Suppressor macrophage (primary cell): Measurements from ENCODE around the gene CD300C.
A peak's percentile ranks its signal among the peaks of the same experiment; 100 is the strongest.
"Not testable (repeated sequence)": the region's sequence is repeated elsewhere in the genome, so short reads cannot be mapped to it uniquely, and the experiment has no call there.

ENCODE experiments used
- DNase-seq, 4 experiments: peaks; one replicate each; pipeline ENCODE4 v3.0.0-alpha.2; 2020 to 2022

Gene CD300C

DNA sequence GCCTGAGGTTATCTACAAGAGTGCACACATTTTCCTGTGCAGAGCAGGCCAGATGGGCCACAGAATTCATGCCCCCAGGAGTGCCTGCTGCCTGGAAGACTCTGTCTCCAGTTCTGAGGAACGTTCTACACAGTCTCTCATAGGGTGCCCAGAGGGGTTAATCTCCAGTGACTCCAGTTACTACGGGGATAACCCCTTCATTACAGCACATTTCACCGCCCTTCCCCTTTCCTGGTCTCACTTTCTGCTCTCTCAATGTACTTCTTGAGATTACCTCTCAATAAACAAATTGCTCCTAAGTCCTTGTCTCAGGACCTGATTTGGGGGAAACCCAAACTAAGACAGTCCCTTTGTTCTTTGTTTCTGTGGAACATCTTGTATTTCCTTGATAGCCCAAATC is 15.7 kb upstream of the CD300C start:
- DNase-seq = no peak

- peak in 1 of 4 experiments; percentile 2 for DNase-seq
Measured at GRCh38 chr17:74558882-74559519, 13.1 kb upstream of the CD300C start.

- not testable (repeated sequence) for DNase-seq
Measured at GRCh38 chr17:74558402-74558801, 12.5 kb upstream of the CD300C start.

DNA sequence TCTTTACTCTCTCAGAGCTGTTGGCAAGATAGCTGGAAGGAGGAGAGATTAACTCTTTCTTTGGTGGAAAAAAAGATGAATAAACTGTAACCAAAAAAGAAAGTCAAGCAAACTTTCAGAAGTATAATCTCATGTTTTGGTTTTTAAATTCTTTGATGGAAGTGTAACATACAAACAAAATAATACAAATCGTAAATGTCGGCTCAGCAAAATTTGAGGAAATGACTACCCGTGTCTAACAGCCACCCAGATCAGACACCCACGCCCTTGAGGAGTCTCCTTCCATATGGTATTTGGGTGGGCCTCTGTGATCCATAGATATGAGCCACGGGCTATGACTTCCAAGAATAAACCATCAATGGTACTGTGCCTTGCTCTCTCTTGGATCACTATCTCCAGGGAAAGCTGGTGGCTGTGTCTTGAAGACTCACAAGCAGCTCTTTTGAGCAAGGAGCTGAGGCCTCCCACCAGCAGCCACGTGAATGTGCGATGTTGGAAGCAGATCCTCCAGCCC is 9.6 kb upstream of the CD300C start:
- peak in 1 of 4 experiments; percentile 26 for DNase-seq

- DNase-seq = peak in 3 of 4 experiments; percentile 25 to 50 (median 44)
Measured at GRCh38 chr17:74554909-74555308, 9.0 kb upstream of the CD300C start.

- DNase-seq = no peak
Measured at GRCh38 chr17:74552037-74552436, 6.1 kb upstream of the CD300C start.

- no peak for DNase-seq
Measured at GRCh38 chr17:74550602-74551001, 4.7 kb upstream of the CD300C start.

GRCh38 chr17:74549343-74549742 is 3.4 kb upstream of the CD300C start:
- no peak for DNase-seq

DNA sequence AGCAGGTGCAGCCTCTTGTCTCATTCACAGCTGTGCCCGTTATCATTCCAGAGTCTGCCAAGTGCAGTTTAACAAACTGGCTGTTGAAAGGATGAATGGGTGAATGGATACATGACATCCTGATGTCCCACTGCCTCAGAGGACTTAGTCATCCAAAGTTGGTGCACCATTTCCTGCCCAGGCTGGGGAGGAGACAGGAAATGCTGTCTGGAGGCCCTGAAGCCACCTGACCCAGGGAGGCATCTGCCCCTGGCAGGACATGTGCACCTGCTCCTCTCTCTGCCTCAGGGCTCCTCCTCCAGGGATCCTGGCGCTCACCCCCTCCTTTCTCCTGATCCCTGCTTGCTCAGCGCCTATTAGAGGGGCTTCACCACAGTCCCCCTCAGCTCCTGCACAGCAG is 1.8 kb upstream of the CD300C start:
- DNase-seq = peak in 1 of 4 experiments; percentile 34

- DNase-seq = no peak
Measured at GRCh38 chr17:74547264-74547663, 1.3 kb upstream of the CD300C start.

- DNase-seq = no peak
Measured at GRCh38 chr17:74546586-74546985, 671 bp upstream of the CD300C start.

- peak; percentile 50 to 74 (median 68) for DNase-seq
Measured at GRCh38 chr17:74544991-74545842, 698 bp downstream of the CD300C start.

- DNase-seq = no peak
Measured at GRCh38 chr17:74543891-74544760, 1.8 kb downstream of the CD300C start.

DNA sequence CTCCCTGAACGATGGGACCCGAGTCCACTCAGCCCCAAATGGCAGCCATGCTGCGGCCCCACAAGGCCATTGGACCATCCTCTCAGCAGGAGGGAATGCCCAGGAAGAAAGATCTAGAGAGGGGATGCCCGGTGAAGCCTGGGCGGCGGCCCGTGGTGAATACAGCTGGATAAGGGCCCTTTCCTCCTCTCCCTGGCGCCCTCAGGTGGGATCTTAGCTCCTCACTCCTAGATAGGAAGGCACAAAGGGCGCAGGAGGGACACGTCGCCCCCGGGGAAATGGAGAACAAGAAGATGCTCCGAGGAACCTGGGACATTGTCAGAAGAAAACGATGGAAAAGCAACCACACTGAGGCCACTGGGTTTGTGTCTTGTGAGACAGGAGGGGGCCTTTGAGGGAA is 2.5 kb downstream of the CD300C start:
- DNase-seq = no peak

DNA sequence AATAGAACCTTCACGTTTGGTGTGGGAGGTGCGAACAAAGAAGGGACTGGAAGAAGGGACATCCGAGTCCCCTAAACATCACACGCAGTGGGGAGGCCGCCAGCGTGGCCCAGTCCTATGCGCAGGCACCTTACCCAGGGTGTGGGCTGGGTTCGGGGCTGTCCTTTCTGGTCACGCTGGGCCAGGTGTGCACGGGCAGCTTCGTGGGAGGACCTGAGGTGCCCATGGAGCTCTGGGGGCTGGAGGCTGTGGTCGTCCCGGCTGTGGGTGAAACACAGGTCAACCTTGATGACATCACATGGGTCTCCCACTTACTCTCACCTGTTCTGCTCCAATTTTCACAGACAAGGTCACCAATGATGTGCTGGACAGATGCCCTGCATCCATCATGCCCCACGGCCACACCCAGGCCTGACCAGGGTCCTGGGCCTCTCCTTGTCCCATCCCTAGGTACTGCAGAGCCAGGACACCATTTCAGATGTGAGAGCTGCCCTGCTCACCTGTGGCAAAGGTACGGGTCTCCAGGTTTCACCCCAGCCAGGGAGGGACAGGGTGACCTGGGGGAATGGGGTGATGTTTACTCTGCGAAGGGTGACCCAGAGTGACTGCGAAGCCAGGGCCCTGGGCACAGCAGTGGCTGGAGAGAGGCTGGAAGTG is 3.1 kb downstream of the CD300C start:
- no peak for DNase-seq

DNA sequence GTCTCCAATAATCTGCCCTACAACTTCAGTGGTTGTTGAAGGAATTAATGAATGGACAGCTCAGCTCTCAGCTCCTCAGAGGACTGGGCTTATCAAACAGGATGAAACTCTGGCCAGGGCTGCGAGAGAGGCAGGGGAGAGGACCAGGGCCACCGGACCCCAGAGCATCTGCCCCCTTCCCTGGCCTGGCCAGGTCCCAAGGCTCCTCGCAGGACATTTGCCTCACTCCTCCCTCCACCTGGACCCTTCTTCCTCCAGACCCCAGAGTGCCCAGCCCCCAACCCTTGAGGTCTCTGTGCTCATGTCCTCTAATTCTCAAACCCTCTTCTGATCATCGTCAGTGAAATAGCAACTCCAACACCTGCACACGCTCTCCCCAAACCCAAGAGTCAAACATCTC is 3.7 kb downstream of the CD300C start:
- DNase-seq = no peak

- no peak for DNase-seq
Measured at GRCh38 chr17:74541176-74542111, 4.5 kb downstream of the CD300C start.

GRCh38 chr17:74539281-74539820 is 6.6 kb downstream of the CD300C start:
- DNase-seq = peak in 1 of 4 experiments; percentile 16

DNA sequence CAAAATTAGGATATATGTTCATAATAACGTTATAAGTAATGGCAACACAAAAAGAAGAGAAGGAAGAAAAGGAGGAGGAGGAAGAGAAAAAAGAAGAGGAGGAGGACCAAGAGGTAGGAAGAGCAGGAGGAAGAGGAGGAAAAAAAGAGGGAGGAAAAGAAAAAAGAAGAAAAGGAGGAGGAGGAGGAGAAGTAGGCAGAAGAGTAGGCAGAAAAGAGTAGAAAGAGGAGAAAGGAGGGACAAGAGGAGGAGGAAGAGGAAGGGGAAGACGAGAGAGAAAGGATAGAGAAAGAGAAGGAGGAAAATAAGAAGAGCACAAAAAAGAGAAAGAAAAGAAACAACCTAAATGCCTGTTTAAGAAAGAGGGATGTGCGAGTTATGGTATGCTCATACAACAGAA is 9.0 kb downstream of the CD300C start:
- no peak for DNase-seq

GRCh38 chr17:74532115-74532514 is 13.8 kb downstream of the CD300C start:
- peak; percentile 94 to 98 (median 96) for DNase-seq
